ENCODE measurements around the gene LSM12.

LSM12 gene

GRCh38 chr17:44095647-44096496 lies 29.4 kb upstream of the LSM12 start:
- peak; percentile 99 for FAIRE-seq
- DNase-seq (ENCODE audit: insufficient read length, low spot score): peak; percentile 90

DNA sequence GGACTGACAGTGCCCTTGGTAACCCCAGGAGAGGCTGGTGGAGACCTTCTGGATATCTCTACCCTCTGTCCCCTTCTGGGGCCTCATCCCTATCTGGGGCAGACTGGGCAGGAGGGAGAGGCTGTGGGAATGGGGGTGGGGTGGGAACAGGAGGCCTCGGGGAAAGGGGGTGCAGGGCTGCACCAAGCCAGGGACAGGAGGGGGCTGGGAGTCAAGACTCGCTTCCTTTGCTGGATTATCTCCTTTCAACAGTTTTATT lies 28.8 kb upstream of the LSM12 start:
- DNase-seq (ENCODE audit: insufficient read length, low spot score): no peak
- FAIRE-seq: no peak

DNA sequence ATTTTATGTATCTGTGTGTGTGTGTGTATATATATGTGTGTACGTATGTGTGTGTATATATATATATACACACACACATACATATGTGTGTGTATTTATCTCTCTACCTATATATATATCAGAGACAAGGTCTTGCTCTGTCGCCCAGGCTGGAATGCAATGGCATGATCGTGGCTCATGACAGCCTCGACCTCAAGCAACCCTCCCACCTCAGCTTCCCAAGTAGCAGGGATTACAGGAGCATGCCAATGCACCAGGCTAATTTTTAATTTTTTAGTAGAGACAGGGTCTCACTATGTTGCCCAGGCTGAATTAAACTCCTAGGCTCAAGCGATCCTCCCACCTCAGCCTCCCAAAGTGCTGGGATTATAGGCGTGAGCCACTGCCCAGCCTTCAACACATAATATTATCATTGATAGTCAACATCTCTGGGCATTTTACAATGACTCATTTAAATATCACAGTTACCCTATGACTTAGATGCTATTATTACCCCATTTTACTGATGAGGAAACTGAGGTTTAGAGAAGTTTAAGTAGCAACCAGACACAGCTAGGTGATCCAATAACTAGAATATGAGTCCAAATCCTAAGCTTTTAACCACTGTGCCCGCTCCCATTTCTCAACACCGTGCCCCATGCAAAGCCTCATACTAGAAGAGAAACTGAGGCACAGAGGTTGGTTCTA lies 28.4 kb upstream of the LSM12 start:
- no peak for DNase-seq (ENCODE audit: insufficient read length, low spot score)
- FAIRE-seq: no peak

- DNase-seq (ENCODE audit: insufficient read length, low spot score): no peak
- no peak for FAIRE-seq
Measured at GRCh38 chr17:44093231-44093900, 26.9 kb upstream of the LSM12 start.

- FAIRE-seq: no peak
- no peak for DNase-seq (ENCODE audit: insufficient read length, low spot score)
Measured at GRCh38 chr17:44092051-44092450, 25.6 kb upstream of the LSM12 start.

GRCh38 chr17:44091200-44091997 lies 24.9 kb upstream of the LSM12 start:
- FAIRE-seq (no peak), DNase-seq (ENCODE audit: insufficient read length, low spot score) (no peak)

DNA sequence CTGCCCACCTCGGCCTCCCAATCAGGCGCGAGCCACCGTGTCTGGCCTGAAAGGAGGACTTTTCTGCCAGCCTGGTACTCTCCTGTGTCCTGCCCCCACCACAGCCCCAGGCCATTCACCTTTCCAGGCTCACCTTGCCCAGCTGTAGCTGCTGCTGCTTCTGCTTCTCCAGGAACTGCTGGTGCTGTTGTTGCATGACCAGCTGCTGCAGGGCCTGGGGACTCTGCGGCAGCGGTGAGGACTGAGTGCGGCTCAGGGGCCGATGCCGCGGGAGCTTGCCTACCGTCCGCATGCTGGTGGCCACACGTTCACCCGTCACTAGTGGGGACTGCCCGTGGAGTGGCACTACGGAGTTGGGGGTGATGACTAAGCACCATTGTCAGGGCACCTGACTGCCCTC lies 21.8 kb upstream of the LSM12 start:
- no peak for FAIRE-seq
- DNase-seq (ENCODE audit: insufficient read length, low spot score): no peak

DNA sequence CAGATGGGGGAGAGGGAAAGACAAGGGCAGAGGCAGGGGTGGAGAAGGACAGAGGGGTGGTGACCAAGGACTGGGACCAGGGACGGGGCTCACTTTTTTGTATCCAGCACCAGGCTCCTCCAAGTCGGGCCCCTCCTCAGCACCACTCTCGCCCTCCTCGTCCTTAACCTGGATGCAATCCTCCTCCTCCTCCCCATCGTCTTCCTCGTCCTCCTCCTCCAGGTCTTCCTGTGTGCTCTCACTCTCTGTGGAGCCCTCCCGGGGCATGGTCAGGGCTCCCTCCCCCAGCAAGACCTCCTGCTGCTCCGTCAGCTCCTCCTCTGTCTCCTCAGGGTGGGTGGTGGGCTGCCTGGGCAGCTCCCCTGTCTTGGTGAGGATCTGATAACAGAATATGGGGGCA lies 20.8 kb upstream of the LSM12 start:
- DNase-seq (ENCODE audit: insufficient read length, low spot score) (no peak), FAIRE-seq (no peak)

- DNase-seq (ENCODE audit: insufficient read length, low spot score): peak; percentile 98
- peak; percentile 99 for FAIRE-seq
Measured at GRCh38 chr17:44086364-44087311, 20.2 kb upstream of the LSM12 start.

DNA sequence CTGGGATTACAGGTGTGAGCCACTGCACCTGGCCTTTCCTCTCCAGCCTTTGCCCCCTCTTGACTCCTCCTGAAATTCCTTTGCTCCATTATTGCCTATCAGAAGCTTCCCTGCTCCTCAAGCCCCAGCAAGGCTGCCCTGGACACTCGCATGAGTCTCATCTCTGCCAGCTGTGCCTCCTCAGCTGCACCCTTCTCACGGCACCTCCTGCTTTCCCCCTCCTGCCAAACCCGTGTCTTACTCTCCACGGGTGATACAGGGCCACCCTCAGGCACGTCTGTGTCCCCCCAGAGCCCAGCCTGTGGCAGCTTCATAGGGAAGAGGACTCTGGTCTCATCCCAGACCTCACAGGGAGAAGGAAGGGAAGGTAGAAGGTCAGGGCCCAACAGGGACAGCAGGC lies 19.4 kb upstream of the LSM12 start:
- no peak for DNase-seq (ENCODE audit: insufficient read length, low spot score)
- no peak for FAIRE-seq

DNA sequence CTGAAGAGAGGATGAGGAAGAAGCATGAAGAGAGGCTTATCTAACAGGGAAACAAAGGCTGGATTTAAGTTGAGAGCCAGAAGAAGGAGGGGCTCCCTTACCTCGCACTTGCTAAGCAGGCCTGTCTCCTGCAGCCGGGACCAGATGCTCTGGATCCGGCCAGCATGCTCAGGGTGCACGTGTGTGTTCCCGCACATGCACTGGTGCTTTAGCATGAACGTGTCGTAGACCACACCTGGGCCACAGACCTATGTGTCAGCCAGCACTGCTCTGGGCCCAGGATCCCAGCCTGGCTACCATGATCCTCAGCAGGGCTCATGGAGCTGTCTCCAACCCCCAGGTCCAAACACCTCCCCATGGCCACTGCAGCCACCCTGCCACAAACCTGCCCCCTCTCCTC lies 18.4 kb upstream of the LSM12 start:
- FAIRE-seq: no peak

DNA sequence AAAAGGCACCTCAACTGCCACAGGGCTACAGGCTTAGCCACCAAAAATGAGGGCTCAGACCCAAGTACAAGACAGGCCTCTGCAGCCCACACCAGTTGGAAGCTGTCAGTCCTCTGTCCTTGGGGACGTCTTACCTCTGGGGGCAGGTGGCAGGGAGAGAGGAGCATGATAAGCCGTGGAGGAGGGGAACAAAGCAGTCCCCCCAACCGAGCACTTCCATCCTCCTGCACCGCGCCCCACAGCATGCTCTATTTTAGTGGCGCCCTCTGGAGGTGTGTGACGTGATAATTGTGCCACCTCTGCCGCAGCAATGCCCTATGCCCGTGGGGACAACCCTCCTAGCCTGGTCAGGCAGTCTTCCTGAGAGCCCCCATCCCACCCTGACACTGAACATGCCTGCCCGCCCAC lies 17.7 kb upstream of the LSM12 start:
- DNase-seq (ENCODE audit: insufficient read length, low spot score) (no peak), FAIRE-seq (no peak)

More for the DNA sequence above, 18.4 kb upstream of the LSM12 start:
- DNase-seq (ENCODE audit: insufficient read length, low spot score): no peak

DNA sequence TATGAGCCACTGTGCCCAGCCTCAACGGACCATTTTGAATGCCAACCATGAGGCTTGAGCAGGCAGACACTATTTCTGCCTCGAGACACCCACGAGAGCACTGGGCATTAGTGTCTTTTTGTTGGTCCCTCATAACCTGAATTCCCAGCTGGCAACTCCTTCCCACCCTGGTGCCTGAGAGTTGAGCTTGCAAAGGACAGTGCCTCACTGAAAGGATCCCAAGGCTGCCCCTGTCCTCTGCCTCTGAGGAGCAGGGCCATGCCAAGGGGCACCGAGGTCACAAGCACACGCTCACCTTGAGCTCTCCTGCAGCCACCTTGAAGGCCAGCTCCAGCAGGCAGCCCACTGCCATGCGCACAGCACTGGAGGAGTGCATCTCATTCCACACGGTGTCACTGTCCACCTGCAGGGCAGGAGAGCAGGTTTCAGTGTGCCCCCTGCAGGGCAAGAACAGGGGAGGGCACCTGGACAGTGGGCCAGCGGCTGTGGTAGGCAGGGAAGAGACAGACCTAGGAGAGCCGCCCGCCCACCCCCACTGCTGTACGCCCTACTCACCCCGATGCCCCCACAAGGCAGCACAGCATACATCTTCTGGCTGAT lies 16.9 kb upstream of the LSM12 start:
- DNase-seq (ENCODE audit: insufficient read length, low spot score): no peak
- FAIRE-seq: peak; percentile 57

DNA sequence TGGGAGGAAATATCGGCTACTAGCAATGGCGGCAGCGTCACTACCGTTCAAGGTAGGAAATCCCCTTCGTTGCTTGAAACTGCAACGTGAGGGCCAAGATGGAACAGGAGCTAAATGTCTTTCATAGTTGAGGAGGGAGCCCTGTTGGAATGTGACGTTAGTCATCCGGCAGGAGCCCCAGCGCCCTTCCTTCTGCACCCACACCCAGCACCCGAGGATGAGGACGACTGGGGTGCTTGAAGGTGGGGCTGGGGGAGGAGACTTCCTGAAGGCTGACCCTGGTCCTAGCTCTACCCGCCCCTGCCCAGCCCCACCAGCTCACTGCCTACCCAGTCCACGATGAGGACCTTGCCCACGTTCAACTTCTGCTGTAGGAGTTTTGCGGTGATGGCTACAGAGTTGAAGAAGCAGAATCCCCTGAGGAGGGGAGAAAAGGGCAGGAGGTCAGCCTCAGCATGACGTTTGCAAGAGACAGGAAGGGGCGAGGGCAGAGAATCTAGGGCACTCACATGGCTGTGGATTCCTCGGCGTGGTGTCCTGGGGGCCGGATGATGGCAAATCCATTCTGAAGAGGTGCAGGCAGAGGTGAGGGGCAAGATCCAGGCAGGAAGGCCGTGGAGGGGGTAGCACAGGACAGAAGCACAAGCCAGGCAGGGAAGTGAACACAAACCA lies 15.9 kb upstream of the LSM12 start:
- DNase-seq (ENCODE audit: insufficient read length, low spot score): no peak
- FAIRE-seq: peak; percentile 28

DNA sequence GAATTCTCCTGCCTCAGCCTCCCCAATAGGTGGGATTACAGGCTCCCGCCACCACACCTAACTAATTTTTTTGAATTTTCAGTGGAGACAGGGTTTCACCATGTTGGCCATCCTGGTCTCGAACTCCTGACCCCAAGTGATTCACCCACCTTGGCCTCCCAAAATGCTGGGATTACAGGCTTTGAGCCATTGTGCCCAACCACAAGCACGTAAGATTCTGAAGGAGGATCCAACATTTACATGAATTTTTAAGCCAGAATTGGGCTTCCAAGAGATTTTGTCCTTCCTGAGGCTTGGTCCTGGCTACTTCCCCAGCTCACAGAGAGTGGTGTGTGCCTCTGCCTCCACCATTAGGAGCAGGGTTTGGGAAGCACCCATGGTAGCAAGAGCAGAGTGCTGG lies 15.2 kb upstream of the LSM12 start:
- DNase-seq (ENCODE audit: insufficient read length, low spot score): no peak
- FAIRE-seq: no peak

- DNase-seq (ENCODE audit: insufficient read length, low spot score) (no peak), FAIRE-seq (peak; percentile 44)
Measured at GRCh38 chr17:44079877-44080821, 13.7 kb upstream of the LSM12 start.

- DNase-seq (ENCODE audit: insufficient read length, low spot score) (no peak), FAIRE-seq (no peak)
Measured at GRCh38 chr17:44078412-44078811, 11.9 kb upstream of the LSM12 start.

DNA sequence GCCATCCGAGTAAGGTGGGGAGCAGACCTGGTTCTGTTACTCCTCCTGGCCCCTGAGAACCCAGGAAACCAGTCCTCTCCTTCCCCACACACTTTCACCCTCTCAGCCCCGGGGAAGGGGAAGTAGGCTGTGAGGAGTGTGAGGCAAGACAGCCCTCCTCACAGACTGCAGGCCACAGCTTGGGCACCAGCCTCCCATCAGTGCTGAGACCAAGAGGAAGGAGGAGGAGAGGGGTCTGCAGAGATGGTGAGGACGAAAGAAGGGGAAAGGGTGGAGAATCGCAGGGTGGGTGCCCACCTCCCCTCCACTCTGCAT lies 11.1 kb upstream of the LSM12 start:
- DNase-seq (ENCODE audit: insufficient read length, low spot score): no peak
- no peak for FAIRE-seq

All from HTR-8/SVneo (cell line).